AG10803 (cell line): ENCODE results near the gene LIAS.
"Not testable (repeated sequence)": the region's sequence is repeated elsewhere in the genome, so short reads cannot be mapped to it uniquely, and the experiment has no call there.

Experiments used
- DNase-seq: peaks from one replicate; pipeline ENCODE4 v3.0.0; 2010; ENCODE audit warnings: low read depth
- H3K4me3 ChIP-seq: 2 replicates; pipeline ENCODE4 v1.5.1; 2011; ENCODE audit warnings: mild to moderate bottlenecking, low read length, control low read depth
- TF ChIP-seq, protein P1 (sequence below): conservative IDR thresholded peaks from 2 replicates; pipeline ENCODE4 v1.5.1; 2011; ENCODE audit warnings: mild to moderate bottlenecking, low read length, control low read depth, inconsistent platforms

The LIAS gene

DNA sequence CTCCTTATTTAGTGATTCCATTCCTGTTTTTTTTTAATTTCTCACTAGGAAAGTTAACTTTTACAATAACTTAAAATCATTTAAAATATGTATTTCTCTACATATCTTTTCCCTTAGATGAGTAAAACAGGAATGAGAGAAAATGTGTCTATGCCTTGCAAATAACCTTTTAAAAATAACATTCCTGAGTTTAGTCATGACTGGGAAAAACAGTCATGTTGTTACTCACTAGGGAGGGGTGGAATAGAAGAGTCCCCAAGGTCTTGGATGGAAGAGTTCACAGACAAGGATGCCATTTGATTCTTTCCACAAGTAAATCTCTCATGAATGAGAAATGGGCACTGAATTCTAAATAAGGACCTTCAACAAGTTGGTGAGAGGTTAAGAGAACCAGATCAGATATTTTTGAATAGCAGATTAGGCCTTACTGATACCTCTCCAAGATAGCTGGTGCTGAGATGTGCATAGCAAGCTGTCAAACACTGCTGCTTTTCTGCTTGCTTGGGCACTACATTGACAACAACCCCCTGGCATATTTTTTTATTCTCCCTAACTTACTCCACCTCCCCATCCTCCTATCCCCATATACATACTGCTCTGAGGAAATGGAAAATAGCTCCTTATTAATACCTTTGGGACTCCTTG lies 43.3 kb downstream of the LIAS start:
- DNase-seq, result peak; percentile 78
- TF ChIP-seq, protein P1, sequence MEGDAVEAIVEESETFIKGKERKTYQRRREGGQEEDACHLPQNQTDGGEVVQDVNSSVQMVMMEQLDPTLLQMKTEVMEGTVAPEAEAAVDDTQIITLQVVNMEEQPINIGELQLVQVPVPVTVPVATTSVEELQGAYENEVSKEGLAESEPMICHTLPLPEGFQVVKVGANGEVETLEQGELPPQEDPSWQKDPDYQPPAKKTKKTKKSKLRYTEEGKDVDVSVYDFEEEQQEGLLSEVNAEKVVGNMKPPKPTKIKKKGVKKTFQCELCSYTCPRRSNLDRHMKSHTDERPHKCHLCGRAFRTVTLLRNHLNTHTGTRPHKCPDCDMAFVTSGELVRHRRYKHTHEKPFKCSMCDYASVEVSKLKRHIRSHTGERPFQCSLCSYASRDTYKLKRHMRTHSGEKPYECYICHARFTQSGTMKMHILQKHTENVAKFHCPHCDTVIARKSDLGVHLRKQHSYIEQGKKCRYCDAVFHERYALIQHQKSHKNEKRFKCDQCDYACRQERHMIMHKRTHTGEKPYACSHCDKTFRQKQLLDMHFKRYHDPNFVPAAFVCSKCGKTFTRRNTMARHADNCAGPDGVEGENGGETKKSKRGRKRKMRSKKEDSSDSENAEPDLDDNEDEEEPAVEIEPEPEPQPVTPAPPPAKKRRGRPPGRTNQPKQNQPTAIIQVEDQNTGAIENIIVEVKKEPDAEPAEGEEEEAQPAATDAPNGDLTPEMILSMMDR, result no peak

DNA sequence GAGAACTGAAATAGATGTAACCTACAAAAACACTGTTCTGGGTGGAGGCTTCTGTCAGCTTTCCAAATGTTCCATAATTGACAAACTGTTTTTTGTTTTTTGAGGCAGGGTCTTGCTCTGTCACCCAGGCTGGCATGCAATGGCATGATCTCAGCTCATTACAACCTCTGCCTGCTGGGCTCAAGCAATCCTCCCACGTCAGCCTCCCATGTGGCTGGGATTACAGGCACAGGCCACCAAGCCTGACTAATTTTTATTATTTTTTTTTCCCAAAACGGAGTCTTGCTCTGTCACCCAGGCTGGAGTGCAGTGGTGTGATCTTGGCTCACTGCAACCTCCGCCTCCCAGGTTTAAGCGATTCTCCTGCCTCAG lies 43.8 kb downstream of the LIAS start:
- H3K4me3 ChIP-seq, result not testable (repeated sequence)
- peak; percentile 35 for DNase-seq

More for the DNA sequence above, 43.3 kb downstream of the LIAS start:
- H3K4me3 ChIP-seq, result no peak overlapping the region

DNA sequence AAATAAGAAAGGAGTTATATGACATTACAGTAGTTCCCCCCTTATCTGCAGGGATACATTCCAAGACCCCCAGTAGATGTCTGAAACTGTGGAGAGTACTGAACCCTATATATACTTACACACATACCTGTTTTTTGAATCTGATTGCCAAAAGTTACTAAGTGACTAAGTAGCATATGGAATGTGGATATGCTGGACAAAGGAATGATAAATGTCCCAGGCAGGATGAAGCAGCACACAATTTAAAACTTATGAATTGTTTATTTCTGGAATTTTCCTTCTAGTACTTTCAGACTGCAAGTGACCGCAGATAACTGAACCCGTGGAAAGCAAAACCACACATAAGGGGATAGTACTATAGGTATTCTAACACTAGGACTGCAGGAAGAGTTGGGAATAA lies 45.7 kb downstream of the LIAS start:
- DNase-seq, result no peak
- no peak overlapping the region for H3K4me3 ChIP-seq
- TF ChIP-seq, protein P1, result no peak

DNA sequence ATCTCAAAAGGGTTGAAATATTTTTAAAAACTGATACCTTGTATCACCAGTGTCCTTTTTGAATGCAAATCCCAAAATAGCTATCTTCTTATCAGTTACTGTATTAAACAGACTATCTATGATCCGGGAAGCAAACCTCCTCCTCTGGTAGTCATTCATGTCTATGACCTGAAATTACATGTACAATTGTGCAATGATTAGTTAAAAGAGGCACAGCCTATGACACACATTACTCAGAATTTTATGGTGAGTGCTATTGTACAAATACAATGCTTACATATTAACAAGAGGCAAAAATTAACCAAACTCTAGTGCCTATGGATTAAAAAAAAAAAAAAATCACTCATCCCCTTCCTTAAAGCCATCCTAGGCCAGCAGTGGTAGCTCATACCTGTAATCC lies 46.7 kb downstream of the LIAS start:
- TF ChIP-seq, protein P1, result no peak
- DNase-seq, result no peak
- no peak overlapping the region for H3K4me3 ChIP-seq

DNA sequence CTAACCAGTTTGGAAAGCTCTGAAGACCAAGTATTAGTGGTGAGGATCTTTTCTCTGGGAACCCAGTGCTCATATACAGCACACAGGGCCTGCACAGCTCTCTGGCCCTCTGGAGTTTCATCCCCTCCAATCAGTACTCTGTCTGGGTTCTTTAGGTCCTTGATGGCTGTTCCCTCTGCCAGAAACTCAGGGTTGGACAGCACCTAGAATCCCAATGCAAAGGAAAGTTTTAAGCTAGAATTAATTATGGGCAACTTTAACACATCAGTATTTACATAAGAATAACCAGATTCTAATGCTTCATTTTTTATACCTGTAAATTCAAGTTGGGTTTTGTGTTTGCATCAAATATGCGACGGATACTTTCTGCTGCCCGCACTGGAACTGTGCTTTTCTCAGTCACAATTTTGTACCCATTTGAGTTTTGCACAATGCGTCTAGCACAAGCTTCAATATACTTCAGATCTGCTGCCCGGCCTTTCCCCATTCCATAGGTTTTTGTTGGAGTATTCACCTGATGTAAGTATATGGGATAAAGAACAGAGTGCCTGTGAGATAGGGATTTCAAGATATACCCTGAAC lies 51.6 kb downstream of the LIAS start:
- H3K4me3 ChIP-seq, result no peak overlapping the region
- TF ChIP-seq, protein P1, result no peak
- no peak for DNase-seq

DNA sequence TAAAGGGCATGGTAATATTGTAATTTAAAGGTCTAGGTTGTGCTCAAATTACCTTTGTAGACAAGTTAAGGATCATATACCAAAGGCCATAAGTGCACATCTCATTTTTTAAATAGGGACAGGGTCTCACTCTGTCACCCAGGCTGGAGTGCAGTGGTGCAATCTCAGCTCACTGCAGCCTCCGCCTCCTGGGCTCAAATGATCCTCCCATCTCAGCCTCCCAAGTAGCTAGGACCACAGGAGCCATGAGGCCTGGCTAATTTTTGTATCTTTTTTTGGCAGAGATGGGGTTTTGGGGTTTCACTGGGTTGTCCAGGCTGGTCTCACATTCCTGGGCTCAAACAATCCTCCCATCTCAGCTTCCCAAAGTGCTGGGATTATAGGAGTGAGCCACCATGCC lies 55.4 kb downstream of the LIAS start:
- H3K4me3 ChIP-seq, result not testable (repeated sequence)

DNA sequence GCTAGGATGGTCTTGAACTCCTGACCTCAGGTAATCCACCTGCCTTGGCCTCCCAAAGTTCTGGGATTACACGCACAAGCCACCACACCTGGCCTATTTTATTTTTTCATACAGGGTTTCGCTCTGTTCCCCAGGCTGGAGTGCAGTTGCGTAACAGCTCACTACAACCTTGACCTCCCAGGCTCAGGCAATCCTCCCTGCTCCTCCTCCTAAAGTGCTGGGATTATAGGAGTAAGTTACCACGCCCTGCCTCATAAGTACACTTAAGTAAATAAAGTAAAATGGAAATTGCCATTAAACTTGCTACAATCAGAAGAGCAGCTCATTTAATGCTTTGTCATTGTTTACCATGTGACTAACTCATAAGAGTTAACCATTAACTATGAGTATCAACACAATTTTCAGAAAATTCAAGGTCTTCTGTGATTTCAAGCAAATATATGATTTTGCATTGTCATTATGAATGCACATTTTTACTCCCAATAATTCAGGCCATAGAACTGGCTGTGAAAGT lies 56.1 kb downstream of the LIAS start:
- H3K4me3 ChIP-seq, result no peak overlapping the region
- no peak for DNase-seq
- TF ChIP-seq, protein P1, result no peak

More for the DNA sequence above, 55.4 kb downstream of the LIAS start:
- DNase-seq, result not testable (repeated sequence)

DNA sequence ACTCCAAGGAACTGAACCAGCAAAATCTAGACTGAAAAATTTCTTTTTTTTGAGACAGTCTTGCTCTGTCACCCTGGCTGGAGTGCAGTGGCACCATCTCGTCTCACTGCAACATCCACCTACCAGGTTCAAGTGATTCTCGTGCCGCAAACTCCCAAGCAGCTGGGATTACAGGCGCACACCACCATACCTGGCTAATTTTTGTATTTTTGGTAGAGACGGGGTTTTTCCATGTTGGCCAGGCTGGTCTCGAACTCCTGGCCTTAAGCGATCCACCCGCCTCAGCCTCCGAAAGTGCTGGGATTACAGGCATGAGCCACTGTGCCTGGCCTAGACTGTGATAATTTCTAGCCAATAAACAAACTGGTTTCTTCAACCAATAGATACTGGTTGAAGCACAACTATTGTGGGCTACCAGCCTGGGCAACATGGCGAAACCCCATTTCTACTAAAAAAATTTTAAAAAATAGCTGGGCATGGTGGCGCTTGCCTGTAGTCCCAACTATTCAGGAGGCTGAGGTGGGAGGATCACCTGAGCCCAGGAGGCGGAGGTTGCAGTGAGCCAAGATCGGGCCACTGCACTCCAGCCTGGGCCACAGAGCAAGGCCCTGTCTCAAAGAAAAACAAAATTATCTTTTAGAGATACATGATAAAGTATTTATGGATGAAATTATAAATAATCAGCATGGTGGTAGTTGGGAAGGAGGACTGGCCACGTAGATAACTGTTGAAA lies 57.0 kb downstream of the LIAS start:
- H3K4me3 ChIP-seq, DNase-seq: not testable (repeated sequence)
